NOMO-1 (cell line): ENCODE data around the gene CCSER1.

ENCODE experiments used
- DNase-seq, 2 experiments: peaks; one replicate each; lab custom pipeline; 2025; ENCODE audit not compliant: unreplicated experiment in 2 of 2; lab: John Stamatoyannopoulos, UW

Gene CCSER1

GRCh38 chr4:90189178-90189577 is 62.0 kb downstream of the CCSER1 start:
- DNase-seq: no peak

GRCh38 chr4:90189946-90190345 is 62.8 kb downstream of the CCSER1 start:
- no peak for DNase-seq

- no peak for DNase-seq
Measured at GRCh38 chr4:90190525-90190924, 63.3 kb downstream of the CCSER1 start.

- DNase-seq: no peak
Measured at GRCh38 chr4:90198086-90198847, 71.1 kb downstream of the CCSER1 start.

- no peak for DNase-seq
Measured at GRCh38 chr4:90207887-90208454, 80.8 kb downstream of the CCSER1 start.

- DNase-seq: no peak
Measured at GRCh38 chr4:90209922-90210321, 82.7 kb downstream of the CCSER1 start.

GRCh38 chr4:90211174-90211573 is 84.0 kb downstream of the CCSER1 start:
- no peak for DNase-seq

- no peak for DNase-seq
Measured at GRCh38 chr4:90215286-90215685, 88.1 kb downstream of the CCSER1 start.

- DNase-seq: no peak
Measured at GRCh38 chr4:90219822-90220221, 92.6 kb downstream of the CCSER1 start.

GRCh38 chr4:90220459-90220858 is 93.3 kb downstream of the CCSER1 start:
- no peak for DNase-seq

GRCh38 chr4:90226734-90227133 is 99.5 kb downstream of the CCSER1 start:
- no peak for DNase-seq

- DNase-seq: no peak
Measured at GRCh38 chr4:90227177-90227576, 100.0 kb downstream of the CCSER1 start.

- DNase-seq: no peak
Measured at GRCh38 chr4:90234916-90235547, 107.8 kb downstream of the CCSER1 start.

- DNase-seq: no peak
Measured at GRCh38 chr4:90237751-90238530, 110.7 kb downstream of the CCSER1 start.

- DNase-seq: no peak
Measured at GRCh38 chr4:90240333-90240732, 113.1 kb downstream of the CCSER1 start.

- DNase-seq: no peak
Measured at GRCh38 chr4:90241008-90241407, 113.8 kb downstream of the CCSER1 start.

- DNase-seq: no peak
Measured at GRCh38 chr4:90245837-90246236, 118.6 kb downstream of the CCSER1 start.

- DNase-seq: no peak
Measured at GRCh38 chr4:90246816-90247215, 119.6 kb downstream of the CCSER1 start.

- DNase-seq: no peak
Measured at GRCh38 chr4:90254357-90254756, 127.2 kb downstream of the CCSER1 start.

- no peak for DNase-seq
Measured at GRCh38 chr4:90274175-90274574, 147.0 kb downstream of the CCSER1 start.

GRCh38 chr4:90280954-90281353 is 153.8 kb downstream of the CCSER1 start:
- no peak for DNase-seq
